Trophoblast cell (in vitro differentiated cells and primary cell): ENCODE results near the gene SH3TC1.

Experiments
- DNase-seq, 2 donors: peaks; one replicate each; pipeline ENCODE4 v3.0.0-alpha.2; 2016
- H2AFZ ChIP-seq: 2 replicates; pipeline ENCODE4 v1.6.1; 2013; ENCODE audit warnings: low read length, moderate library complexity, mild to moderate bottlenecking; ENCODE audit not compliant: insufficient read depth, poor library complexity
- H2AK5ac ChIP-seq: 2 replicates; pipeline ENCODE4 v1.6.1; 2013; ENCODE audit warnings: mild to moderate bottlenecking, low read length
- H2BK120ac ChIP-seq: 2 replicates; pipeline ENCODE4 v1.6.1; 2013; ENCODE audit warnings: low read length, mild to moderate bottlenecking, moderate library complexity; ENCODE audit not compliant: insufficient read depth, poor library complexity
- H2BK12ac ChIP-seq: 2 replicates; pipeline ENCODE4 v1.6.1; 2013; ENCODE audit warnings: mild to moderate bottlenecking, low read length, moderate library complexity
- H2BK5ac ChIP-seq: 2 replicates; pipeline ENCODE4 v1.6.1; 2013; ENCODE audit warnings: low read length, low read depth, moderate library complexity, mild to moderate bottlenecking; ENCODE audit not compliant: poor library complexity
- H3K14ac ChIP-seq: 2 replicates; pipeline ENCODE4 v1.6.1; 2013; ENCODE audit warnings: mild to moderate bottlenecking, low read length
- H3K18ac ChIP-seq: 2 replicates; pipeline ENCODE4 v1.6.1; 2013; ENCODE audit warnings: mild to moderate bottlenecking, low read length
- H3K23ac ChIP-seq: 2 replicates; pipeline ENCODE4 v1.6.1; 2013; ENCODE audit warnings: low read length
- H3K27ac ChIP-seq: 2 replicates; pipeline ENCODE4 v1.5.1; 2013; ENCODE audit warnings: low read depth, mild to moderate bottlenecking, inconsistent platforms, low read length, moderate library complexity
- H3K27me3 ChIP-seq: 2 replicates; pipeline ENCODE4 v1.6.1; 2013; ENCODE audit warnings: inconsistent platforms, mild to moderate bottlenecking, low read length, moderate library complexity; ENCODE audit not compliant: insufficient read depth
- H3K36me3 ChIP-seq, 2 experiments: 1 replicate in 1 of 2; 2 replicates in 1 of 2; pipeline ENCODE4 v1.6.1; 2013; ENCODE audit warnings: low read length in 2 of 2, mild to moderate bottlenecking in 2 of 2, moderate library complexity in 1 of 2; ENCODE audit not compliant: insufficient read depth in 2 of 2, control insufficient read depth in 1 of 2
- H3K4ac ChIP-seq: 2 replicates; pipeline ENCODE4 v1.6.1; 2013; ENCODE audit warnings: low read depth, mild to moderate bottlenecking, low read length, moderate library complexity
- H3K4me1 ChIP-seq, 2 experiments: 1 replicate in 1 of 2; 2 replicates in 1 of 2; pipeline ENCODE4 v1.6.1; 2013; ENCODE audit warnings: low read length in 2 of 2, mild to moderate bottlenecking in 2 of 2, moderate library complexity in 1 of 2; ENCODE audit not compliant: insufficient read depth in 2 of 2, control insufficient read depth in 1 of 2
- H3K4me2 ChIP-seq: 2 replicates; pipeline ENCODE4 v1.6.1; 2013; ENCODE audit warnings: inconsistent platforms, mild to moderate bottlenecking, low read length, moderate library complexity
- H3K4me3 ChIP-seq: 2 replicates; pipeline ENCODE4 v1.5.1; 2013; ENCODE audit warnings: mild to moderate bottlenecking, low read depth, low read length, inconsistent platforms
- H3K79me1 ChIP-seq: one replicate; pipeline ENCODE4 v1.6.1; 2013; ENCODE audit warnings: low read length
- H3K79me2 ChIP-seq: 2 replicates; pipeline ENCODE4 v1.6.1; 2013; ENCODE audit warnings: low read length, mild to moderate bottlenecking; ENCODE audit not compliant: control insufficient read depth, insufficient read depth, poor library complexity
- H3K9ac ChIP-seq: 2 replicates; pipeline ENCODE4 v1.6.1; 2013; ENCODE audit warnings: mild to moderate bottlenecking, low read length
- H3K9me3 ChIP-seq: 2 replicates; pipeline ENCODE4 v1.6.1; 2013; ENCODE audit warnings: low read depth, mild to moderate bottlenecking, control low read depth, inconsistent platforms, low read length; ENCODE audit not compliant: insufficient read depth
- H4K12ac ChIP-seq: 2 replicates; pipeline ENCODE4 v1.6.1; 2013; ENCODE audit warnings: low read depth, mild to moderate bottlenecking, low read length, moderate library complexity
- H4K8ac ChIP-seq: 2 replicates; pipeline ENCODE4 v1.6.1; 2013; ENCODE audit warnings: low read depth, mild to moderate bottlenecking, low read length, moderate library complexity
- H4K91ac ChIP-seq: one replicate; pipeline ENCODE4 v1.6.1; 2013; ENCODE audit warnings: low read depth, mild to moderate bottlenecking, low read length, moderate library complexity
- WGBS: extraction: QIAGEN DNeasy Blood & Tissue Kit; methylation state at CpG from one replicate; pipeline ENCODE4 v1.1.7; 2013; ENCODE audit warnings: missing lambda C conversion rate; ENCODE audit not compliant: insufficient read length, insufficient coverage; ENCODE audit errors: extremely low coverage; 5-methylcytosine and 5-hydroxymethylcytosine counted together

Gene SH3TC1

GRCh38 chr4:8205241-8205707 lies 6.2 kb downstream of the SH3TC1 start:
- WGBS = no CpG with 5 or more reads among the region's 19 CpGs
- H3K4me1 ChIP-seq = peaks cover 20 to 25% of the 10 kb centered on the region in 2 experiments
- H2BK120ac ChIP-seq = no peak overlapping the region

GRCh38 chr4:8205749-8206611 lies 6.9 kb downstream of the SH3TC1 start:
- H3K14ac ChIP-seq = no peak overlapping the region
- no peaks in the 10 kb centered on the region for H3K27me3 ChIP-seq
- H3K4me1 ChIP-seq = peaks cover 13 to 18% of the 10 kb centered on the region in 2 experiments
- no peak overlapping the region for H3K4ac ChIP-seq
- no peak overlapping the region for H3K9ac ChIP-seq
- H3K18ac ChIP-seq = no peak overlapping the region
- no peak overlapping the region for H2BK120ac ChIP-seq
- H3K79me1 ChIP-seq = peaks cover 2% of the 10 kb centered on the region
- no peak overlapping the region for H4K12ac ChIP-seq
- no peak overlapping the region for H4K8ac ChIP-seq
- DNase-seq = no peak
- H3K23ac ChIP-seq = no peak overlapping the region
- peak overlapping the region; percentile 28 for H2AK5ac ChIP-seq
- H2BK5ac ChIP-seq = no peak overlapping the region
- no peak overlapping the region for H3K27ac ChIP-seq
- H4K91ac ChIP-seq = peak overlapping the region; percentile 23
- peak overlapping the region; percentile 42 for H2BK12ac ChIP-seq
- WGBS = no CpG with 5 or more reads among the region's 26 CpGs
- peaks cover 4% of the 10 kb centered on the region for H3K9me3 ChIP-seq
- peak overlapping the region; percentile 12 for H3K4me3 ChIP-seq
- no peak overlapping the region for H3K4me2 ChIP-seq
- H2AFZ ChIP-seq = no peak overlapping the region
- no peaks in the 10 kb centered on the region for H3K79me2 ChIP-seq
- peaks cover 2 to 12% of the 10 kb centered on the region in 2 experiments for H3K36me3 ChIP-seq

More at GRCh38 chr4:8205241-8205707, 6.2 kb downstream of the SH3TC1 start:
- Histone ChIP-seq H3K79me1 (peaks cover 8% of the 10 kb centered on the region), H3K9me3 (peaks cover 4% of the 10 kb centered on the region), H3K27ac (no peak overlapping the region), H3K79me2 (peaks cover 2% of the 10 kb centered on the region), H3K36me3 (peaks cover 2 to 12% of the 10 kb centered on the region in 2 experiments), H3K4ac (no peak overlapping the region), H3K4me2 (no peak overlapping the region), H2BK12ac (no peak overlapping the region), H4K8ac (no peak overlapping the region), H3K18ac (no peak overlapping the region), H3K4me3 (no peak overlapping the region), H4K12ac (no peak overlapping the region), H2AFZ (no peak overlapping the region), H3K9ac (no peak overlapping the region), H4K91ac (peak overlapping the region; percentile 23), H3K14ac (no peak overlapping the region), H2AK5ac (peak overlapping the region; percentile 28), H3K27me3 (no peaks in the 10 kb centered on the region), H3K23ac (no peak overlapping the region), H2BK5ac (no peak overlapping the region)
- no peak for DNase-seq

GRCh38 chr4:8207314-8207713 lies 8.2 kb downstream of the SH3TC1 start:
- H4K12ac ChIP-seq = no peak overlapping the region

GRCh38 chr4:8208565-8208964 lies 9.5 kb downstream of the SH3TC1 start:
- H3K23ac ChIP-seq = no peak overlapping the region
- no peak overlapping the region for H4K8ac ChIP-seq
- no peak overlapping the region for H2AK5ac ChIP-seq
- no peak overlapping the region for H3K4me2 ChIP-seq
- H3K79me2 ChIP-seq = no peaks in the 10 kb centered on the region
- H3K9me3 ChIP-seq = peaks cover 2% of the 10 kb centered on the region
- no peak overlapping the region for H3K4me3 ChIP-seq
- no CpG with 5 or more reads among the region's 12 CpGs for WGBS
- H3K79me1 ChIP-seq = no peaks in the 10 kb centered on the region
- no peak overlapping the region for H2BK120ac ChIP-seq
- no peak overlapping the region for H3K27ac ChIP-seq
- no peak overlapping the region for H3K4ac ChIP-seq
- H2BK12ac ChIP-seq = no peak overlapping the region
- H2BK5ac ChIP-seq = no peak overlapping the region
- H3K36me3 ChIP-seq = peaks cover 2 to 15% of the 10 kb centered on the region in 2 experiments
- no peak overlapping the region for H4K91ac ChIP-seq
- no peak overlapping the region for H4K12ac ChIP-seq
- no peak overlapping the region for H3K14ac ChIP-seq
- no peak overlapping the region for H3K18ac ChIP-seq
- H3K9ac ChIP-seq = no peak overlapping the region
- H3K27me3 ChIP-seq = no peaks in the 10 kb centered on the region
- DNase-seq = no peak
- H2AFZ ChIP-seq = no peak overlapping the region
- peaks cover 7 to 13% of the 10 kb centered on the region in 2 experiments for H3K4me1 ChIP-seq

More at GRCh38 chr4:8207314-8207713, 8.2 kb downstream of the SH3TC1 start:
- Histone ChIP-seq H3K4me3 (no peak overlapping the region), H2AFZ (no peak overlapping the region), H3K4me2 (no peak overlapping the region), H3K4me1 (peaks cover 7 to 13% of the 10 kb centered on the region in 2 experiments), H3K18ac (no peak overlapping the region), H3K23ac (no peak overlapping the region), H3K79me1 (no peaks in the 10 kb centered on the region), H3K79me2 (no peaks in the 10 kb centered on the region), H4K8ac (no peak overlapping the region), H4K91ac (no peak overlapping the region), H2BK120ac (no peak overlapping the region), H3K9me3 (peaks cover 4% of the 10 kb centered on the region), H2BK5ac (no peak overlapping the region), H3K4ac (no peak overlapping the region), H2BK12ac (no peak overlapping the region), H3K27me3 (no peaks in the 10 kb centered on the region), H3K9ac (no peak overlapping the region), H3K14ac (no peak overlapping the region), H3K36me3 (peaks cover 2 to 14% of the 10 kb centered on the region in 2 experiments), H2AK5ac (no peak overlapping the region), H3K27ac (no peak overlapping the region)
- no CpG with 5 or more reads among the region's 6 CpGs for WGBS
- no peak for DNase-seq
